Upper lobe of left lung (tissue), 4 donors: ENCODE results near the gene STK33.

Experiments
- CTCF ChIP-seq, 6 experiments: fragments of 450-650 bp in 4 of 6; fragments of 200-600 bp in 2 of 6; sonication (generic) in 2 of 6; IDR thresholded peaks; one replicate each; pipeline ENCODE4 v1.5.1; 2016 to 2019; ENCODE audit warnings: antibody characterized with exemption in 6 of 6
- EP300 ChIP-seq, 4 donors: sonication (generic); formaldehyde crosslinking; IDR thresholded peaks; one replicate each; pipeline ENCODE4 v1.5.1; 2017; ENCODE audit warnings: antibody characterized with exemption in 4 of 4, control low read depth in 2 of 4
- POLR2A ChIP-seq, 4 donors: fragments of 450-650 bp; IDR thresholded peaks; one replicate each; pipeline ENCODE4 v1.5.1; 2016 to 2017; ENCODE audit warnings: antibody characterized with exemption in 4 of 4, mild to moderate bottlenecking in 2 of 4
- POLR2AphosphoS5 ChIP-seq, 2 donors: sonication (generic); formaldehyde crosslinking; IDR thresholded peaks; one replicate each; pipeline ENCODE4 v1.5.1; 2017; ENCODE audit warnings: antibody characterized with exemption in 2 of 2

DNA sequence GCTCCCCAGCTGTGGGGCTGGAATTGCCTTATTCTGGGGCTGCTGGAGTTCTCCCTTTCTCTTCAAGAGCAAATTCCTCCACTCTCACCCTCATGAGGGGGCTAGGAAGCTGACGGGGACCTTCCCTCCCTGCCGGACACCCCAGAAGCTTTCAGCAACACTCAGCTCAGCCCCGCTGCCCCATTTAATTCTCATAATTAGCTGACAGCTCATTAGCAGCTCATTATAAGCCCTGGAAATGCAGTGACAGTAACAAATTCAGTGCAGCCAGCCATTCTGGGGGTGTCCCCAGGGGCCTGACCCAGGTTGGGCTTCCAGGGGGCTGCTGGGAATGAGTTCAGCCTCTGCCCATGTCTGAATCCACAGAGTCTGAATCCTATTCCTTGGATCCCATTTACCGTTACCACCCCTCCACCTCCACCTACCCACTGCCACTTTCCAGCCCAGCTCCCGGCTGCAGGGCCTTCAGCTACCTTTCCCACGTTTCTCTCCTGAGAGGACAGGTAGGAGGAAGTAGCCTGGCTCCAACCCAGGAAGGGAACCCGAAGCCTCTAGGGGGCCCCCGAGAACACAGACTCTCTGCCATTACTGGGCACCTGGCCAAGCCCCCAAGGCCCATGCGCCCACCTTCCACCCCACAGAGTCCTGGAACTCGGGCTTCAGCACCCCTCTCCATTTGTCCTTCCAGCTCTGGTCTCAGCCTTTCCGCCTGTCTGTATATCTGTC, 228.6 kb downstream of the STK33 start:
- TF ChIP-seq CTCF (IDR thresholded peaks at IDR 0.05): no peak
- TF ChIP-seq POLR2A (IDR thresholded peaks at IDR 0.05): no peak
- no peak for TF ChIP-seq POLR2AphosphoS5 (IDR thresholded peaks at IDR 0.05)
- no peak for TF ChIP-seq EP300 (IDR thresholded peaks at IDR 0.05)
